GM21390 (cell line): Measurements from ENCODE around the gene ADAM10.

Source experiments
- ATAC-seq: cut with Tn5 transposase; IDR thresholded peaks from one replicate; pipeline ENCODE4 v1.9.1; 2021; ENCODE audit not compliant: unreplicated experiment

Gene ADAM10

DNA sequence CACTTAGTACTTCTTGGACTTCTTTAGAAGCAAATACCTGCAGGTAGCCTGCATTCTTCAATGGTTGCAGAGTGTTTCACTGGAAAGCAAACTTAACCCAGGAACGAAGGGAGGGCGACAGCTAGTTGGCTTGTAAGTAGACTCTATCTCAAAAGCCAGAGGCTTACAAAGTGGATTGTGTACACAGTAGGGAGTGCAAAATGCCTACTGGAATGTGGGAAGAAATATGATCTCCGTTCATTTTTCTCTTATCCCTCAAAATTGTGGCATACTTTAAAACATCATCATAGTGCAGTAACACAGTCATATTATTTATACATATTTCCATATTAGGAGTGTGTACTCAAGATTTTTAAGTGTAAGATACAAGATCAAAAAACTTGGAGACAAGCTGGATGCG lies 162.0 kb downstream of the ADAM10 start:
- no peak for ATAC-seq

DNA sequence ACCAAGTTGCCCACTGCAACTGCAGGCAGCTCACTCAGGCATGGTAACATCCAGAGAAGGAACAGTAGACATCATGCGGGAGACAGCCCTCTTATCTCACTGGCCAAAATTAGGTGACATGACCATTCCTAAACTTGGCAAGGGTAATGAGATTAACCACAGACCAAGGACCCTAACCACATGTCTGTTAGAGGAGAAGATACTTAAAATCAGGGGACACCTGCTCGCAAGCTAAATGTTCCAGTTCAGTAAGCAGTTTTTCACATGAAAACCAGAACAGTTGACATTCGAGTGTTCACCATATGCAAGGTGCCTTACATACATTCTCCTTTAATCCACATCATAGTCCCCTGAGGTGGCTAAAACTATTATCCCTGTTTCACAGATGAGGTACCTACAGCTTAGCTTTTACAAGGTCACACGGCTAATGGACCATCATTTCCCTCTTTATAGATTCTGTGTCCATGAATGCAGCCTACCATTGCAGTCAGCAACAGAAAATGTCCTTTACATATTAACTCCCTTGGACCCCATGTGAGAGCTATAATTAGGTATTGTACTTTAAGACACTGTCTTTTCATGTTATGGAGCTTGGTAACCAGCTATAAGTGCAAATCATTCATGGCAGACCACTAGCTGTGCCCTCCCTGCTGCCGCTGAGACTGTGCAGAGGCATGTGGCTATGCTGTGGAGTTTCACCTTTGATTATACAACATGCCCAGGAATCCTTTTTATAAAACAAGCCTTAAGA lies 163.6 kb downstream of the ADAM10 start:
- ATAC-seq, result peak; percentile 70

- peak; percentile 8 for ATAC-seq
These were observed 164.6 kb downstream of the ADAM10 start for GRCh38 chr15:58584789-58585461.

- ATAC-seq, result no peak
These were observed 166.2 kb downstream of the ADAM10 start for GRCh38 chr15:58583171-58583908.

GRCh38 chr15:58582160-58582559 lies 167.3 kb downstream of the ADAM10 start:
- no peak for ATAC-seq

GRCh38 chr15:58576657-58577056 lies 172.8 kb downstream of the ADAM10 start:
- ATAC-seq, result no peak

DNA sequence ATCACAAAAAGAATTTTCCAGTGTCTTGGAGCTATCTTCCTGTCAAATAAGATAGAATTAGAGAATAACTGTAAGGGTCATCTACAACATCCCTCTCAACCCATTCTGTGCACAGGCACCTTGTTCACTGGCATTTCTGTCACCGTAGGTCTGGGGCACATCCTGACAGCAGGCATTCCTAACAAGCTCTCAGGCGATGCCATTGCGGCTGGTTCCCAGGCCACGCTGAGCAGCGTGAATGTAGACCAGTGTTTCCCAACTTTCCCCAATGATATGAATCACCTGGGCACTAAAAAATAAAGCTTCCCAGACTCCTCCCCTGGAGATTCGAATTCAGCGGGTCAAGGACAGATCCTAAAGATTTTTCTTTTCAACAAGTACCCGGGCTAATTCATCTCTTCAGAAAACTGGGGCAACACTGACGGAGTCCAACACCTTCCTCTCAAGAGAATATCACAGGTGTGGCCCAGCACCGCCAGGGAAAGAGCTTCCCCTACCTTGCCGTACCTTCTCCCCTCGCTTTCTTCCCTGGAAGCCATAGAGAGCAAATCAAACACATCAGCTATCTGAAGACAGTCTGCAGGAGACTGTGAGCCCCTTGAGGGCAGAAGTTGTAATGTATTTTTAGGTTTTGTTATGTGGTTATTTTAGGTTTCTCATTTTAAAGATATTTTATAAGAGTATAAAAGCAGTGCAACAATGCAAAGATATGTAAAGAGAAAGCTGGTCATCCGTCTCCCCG lies 174.3 kb downstream of the ADAM10 start:
- no peak for ATAC-seq

DNA sequence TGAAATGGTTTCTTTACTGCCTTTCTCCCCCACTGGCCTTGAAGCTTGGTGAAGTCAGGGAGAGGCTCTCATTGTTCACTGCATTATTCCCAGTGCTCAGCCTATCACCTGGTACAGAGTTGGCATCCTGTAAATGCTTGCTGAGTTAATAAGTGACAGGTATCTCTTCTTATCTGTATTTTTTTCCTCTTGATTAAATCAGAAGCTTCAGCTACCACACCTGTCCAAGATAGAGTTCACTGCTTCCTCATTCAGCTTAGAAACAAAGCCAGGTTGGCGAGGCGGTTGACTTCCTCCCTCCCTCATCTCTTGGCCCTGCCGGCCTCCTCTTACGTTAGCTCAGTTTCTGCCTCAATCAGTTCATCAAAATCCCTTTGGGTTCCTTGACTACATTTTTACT lies 174.9 kb downstream of the ADAM10 start:
- no peak for ATAC-seq

- ATAC-seq, result no peak
These were observed 176.2 kb downstream of the ADAM10 start for GRCh38 chr15:58573270-58573669.

- ATAC-seq, result no peak
These were observed 177.0 kb downstream of the ADAM10 start for GRCh38 chr15:58572521-58572920.

DNA sequence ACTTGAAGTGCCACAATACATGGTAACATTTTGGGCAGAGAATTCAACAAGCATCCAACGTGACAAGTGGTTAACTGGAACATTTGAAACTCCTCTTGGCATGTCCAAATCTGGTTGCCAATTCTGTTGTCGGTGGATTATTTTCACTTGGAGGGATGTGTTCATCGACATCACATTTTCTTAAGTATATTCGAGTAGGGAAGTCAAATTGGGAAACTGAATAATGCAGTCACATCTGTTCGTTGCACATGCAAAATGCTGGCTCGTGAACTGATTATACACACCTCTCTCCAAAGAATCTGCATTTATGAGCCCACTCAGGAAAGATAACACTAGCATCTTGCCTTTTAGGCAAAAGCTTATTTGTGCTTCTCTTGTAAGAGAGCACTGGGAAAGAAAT lies 178.0 kb downstream of the ADAM10 start:
- no peak for ATAC-seq

DNA sequence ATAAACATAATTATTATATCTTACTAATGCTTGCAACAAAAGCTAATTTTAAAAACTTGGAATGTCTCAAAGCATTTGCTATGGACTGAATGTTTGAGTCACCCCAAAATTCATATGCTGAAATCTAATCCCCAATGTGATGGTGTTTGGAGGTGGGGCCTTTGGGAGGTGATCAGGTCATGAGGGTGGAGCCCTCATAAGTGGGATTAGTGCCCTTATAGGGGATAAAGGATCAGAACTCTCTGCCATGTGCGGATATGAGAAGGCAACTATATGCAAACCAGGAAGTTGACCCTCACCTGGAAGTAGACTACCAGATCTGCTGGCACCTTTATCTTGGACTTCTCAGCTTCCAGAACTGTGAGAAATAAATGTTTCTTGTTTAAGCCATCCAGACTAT lies 180.1 kb downstream of the ADAM10 start:
- no peak for ATAC-seq

GRCh38 chr15:58568157-58568571 lies 181.3 kb downstream of the ADAM10 start:
- no peak for ATAC-seq

DNA sequence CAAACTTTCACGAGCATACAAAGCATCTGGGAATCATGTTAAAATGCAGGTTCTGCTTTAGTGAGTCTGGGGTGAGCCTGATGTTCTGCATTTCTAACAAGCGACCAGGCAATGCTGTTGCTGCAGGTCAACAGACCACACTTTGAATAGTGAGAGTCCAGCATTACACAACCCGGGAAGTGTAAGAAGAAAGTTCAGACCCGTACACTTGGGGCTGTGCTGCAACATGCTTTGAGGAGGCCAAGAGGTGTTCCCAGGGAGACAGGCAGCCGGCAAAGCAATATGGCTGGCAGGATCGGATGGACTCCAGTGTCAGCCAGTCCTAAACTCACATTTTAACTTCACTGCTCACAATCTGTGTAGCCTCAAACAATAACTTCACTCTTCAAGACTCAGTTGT lies 183.5 kb downstream of the ADAM10 start:
- ATAC-seq, result no peak

- no peak for ATAC-seq
These were observed 183.9 kb downstream of the ADAM10 start for GRCh38 chr15:58565619-58566018.

DNA sequence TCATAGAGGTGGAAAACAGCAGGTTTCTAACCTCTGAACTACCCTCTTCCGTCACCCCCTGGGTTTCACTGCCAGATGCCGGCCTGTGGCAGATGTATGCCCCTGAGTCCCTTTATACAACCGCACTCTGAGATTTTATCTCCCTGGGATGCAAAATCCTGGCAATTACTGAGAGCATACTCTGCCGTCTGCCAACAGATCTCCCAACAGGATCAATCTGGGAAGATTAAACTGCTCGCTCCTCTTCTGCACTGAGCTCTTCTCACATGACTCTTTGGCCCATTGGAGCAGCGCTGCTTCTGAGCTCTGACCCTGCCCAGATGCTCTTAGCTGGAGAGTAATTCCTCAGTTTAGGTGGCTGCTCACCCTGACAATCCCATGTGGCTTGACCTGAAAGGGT lies 184.5 kb downstream of the ADAM10 start:
- ATAC-seq, result no peak

- no peak for ATAC-seq
These were observed 187.4 kb downstream of the ADAM10 start for GRCh38 chr15:58562135-58562534.

- no peak for ATAC-seq
These were observed 188.2 kb downstream of the ADAM10 start for GRCh38 chr15:58561321-58561720.

DNA sequence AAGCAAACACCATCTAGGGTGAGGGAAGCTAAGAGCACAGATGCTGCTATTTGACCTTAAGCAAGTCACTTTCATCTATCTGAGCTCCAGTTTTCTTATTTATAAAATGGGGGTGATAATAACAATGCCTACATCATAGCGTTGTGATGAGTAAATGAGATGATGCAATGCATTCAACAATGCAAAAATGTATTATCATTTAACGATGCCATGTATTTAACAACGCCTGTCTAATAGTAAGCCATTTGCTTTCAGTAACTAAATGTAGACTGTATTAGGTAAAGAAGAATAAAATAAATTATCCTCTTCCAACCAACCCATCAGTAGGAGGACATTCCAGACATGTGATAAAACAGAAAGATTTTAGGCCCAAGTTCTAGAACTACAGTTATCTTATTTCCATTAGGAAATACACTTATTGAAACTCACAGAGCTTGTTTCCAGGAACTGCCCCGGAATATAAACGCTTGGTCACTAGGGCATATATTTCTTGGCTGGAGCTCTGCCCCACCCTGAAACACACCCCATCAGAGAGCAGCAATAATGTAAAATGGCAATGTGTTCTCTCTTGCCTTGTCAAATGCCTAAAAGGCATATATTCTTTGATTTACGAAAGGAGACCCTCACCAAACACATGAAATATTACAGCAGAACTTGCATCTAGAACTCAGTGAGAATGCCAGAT lies 189.5 kb downstream of the ADAM10 start:
- no peak for ATAC-seq

- ATAC-seq, result no peak
These were observed 190.7 kb downstream of the ADAM10 start for GRCh38 chr15:58558777-58559176.

DNA sequence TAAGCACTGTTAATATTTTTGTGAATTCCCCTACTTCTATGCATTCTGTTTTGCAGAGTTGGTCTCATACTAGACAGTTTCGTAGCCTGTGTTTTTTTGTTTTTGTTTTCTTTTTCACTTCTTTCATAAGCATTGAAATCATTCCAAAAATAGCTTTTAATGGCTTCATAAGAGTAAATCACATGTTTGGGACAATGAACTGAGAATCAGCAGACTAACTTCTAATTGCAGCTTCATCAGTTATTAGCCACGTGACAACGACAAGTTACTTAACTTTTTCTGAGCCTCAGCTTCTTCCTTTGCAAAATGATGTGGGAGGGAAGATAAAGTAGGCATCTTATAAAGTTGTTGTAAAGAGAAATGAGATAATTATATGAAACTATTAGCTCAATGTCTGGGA lies 193.0 kb downstream of the ADAM10 start:
- ATAC-seq, result no peak
